ENCODE data around the gene PDIA6.

DNA sequence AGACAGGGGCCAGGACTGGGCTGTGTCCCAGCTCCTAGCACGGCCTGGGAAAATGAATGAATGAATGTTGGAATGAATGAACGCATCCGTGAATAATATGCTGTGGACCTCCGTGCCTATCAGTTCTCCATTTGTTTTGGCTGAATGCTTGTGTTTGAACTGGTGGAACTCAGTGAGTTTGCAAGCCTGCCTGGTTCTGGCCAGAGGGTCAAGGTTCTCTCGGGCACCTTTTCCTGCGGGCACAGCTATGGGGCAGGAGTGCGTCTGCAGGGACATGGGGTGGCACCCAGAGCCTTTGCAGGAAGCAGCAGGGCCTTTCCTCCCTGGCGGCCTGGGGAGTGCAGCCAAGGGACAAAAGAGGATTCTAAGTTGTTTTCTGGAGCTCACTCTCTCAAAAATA, 17.6 kb upstream of the PDIA6 start:
- TF ChIP-seq, protein P1, sequence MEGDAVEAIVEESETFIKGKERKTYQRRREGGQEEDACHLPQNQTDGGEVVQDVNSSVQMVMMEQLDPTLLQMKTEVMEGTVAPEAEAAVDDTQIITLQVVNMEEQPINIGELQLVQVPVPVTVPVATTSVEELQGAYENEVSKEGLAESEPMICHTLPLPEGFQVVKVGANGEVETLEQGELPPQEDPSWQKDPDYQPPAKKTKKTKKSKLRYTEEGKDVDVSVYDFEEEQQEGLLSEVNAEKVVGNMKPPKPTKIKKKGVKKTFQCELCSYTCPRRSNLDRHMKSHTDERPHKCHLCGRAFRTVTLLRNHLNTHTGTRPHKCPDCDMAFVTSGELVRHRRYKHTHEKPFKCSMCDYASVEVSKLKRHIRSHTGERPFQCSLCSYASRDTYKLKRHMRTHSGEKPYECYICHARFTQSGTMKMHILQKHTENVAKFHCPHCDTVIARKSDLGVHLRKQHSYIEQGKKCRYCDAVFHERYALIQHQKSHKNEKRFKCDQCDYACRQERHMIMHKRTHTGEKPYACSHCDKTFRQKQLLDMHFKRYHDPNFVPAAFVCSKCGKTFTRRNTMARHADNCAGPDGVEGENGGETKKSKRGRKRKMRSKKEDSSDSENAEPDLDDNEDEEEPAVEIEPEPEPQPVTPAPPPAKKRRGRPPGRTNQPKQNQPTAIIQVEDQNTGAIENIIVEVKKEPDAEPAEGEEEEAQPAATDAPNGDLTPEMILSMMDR (conservative IDR thresholded peaks at IDR 0.05; ENCODE audit: low read depth, low read length): no peak
- TF ChIP-seq POLR2A (IDR thresholded peaks at IDR 0.05; ENCODE audit: low read depth, low read length) (no peak), CEBPB (IDR thresholded peaks at IDR 0.05; ENCODE audit: low read depth, low read length) (no peak), NFE2L2 (IDR thresholded peaks at IDR 0.05; ENCODE audit: low read depth, low read length) (no peak), FOS (IDR thresholded peaks at IDR 0.05; ENCODE audit: low read depth, low read length) (no peak), RAD21 (IDR thresholded peaks at IDR 0.05; ENCODE audit: low read length) (no peak), RCOR1 (IDR thresholded peaks at IDR 0.05; ENCODE audit: insufficient replicate concordance, low read length) (no peak)
- TF ChIP-seq, protein P2, sequence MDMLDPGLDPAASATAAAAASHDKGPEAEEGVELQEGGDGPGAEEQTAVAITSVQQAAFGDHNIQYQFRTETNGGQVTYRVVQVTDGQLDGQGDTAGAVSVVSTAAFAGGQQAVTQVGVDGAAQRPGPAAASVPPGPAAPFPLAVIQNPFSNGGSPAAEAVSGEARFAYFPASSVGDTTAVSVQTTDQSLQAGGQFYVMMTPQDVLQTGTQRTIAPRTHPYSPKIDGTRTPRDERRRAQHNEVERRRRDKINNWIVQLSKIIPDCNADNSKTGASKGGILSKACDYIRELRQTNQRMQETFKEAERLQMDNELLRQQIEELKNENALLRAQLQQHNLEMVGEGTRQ (IDR thresholded peaks at IDR 0.05; ENCODE audit: low read depth, low read length): no peak
- TF ChIP-seq, protein P3, sequence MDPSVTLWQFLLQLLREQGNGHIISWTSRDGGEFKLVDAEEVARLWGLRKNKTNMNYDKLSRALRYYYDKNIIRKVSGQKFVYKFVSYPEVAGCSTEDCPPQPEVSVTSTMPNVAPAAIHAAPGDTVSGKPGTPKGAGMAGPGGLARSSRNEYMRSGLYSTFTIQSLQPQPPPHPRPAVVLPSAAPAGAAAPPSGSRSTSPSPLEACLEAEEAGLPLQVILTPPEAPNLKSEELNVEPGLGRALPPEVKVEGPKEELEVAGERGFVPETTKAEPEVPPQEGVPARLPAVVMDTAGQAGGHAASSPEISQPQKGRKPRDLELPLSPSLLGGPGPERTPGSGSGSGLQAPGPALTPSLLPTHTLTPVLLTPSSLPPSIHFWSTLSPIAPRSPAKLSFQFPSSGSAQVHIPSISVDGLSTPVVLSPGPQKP (IDR thresholded peaks at IDR 0.05; ENCODE audit: borderline replicate concordance, low read depth, low read length): no peak
